Measurements from ENCODE around the gene SH3BGR. TPM values are rescaled to one million over a fixed set of nuclear protein-coding genes. Genes with fewer than 3 reads are reported as not detected.

The SH3BGR gene
- total RNA-seq, 1 experiment from 2014 or later = 2.9 TPM

GRCh38 chr21:39466584-39466983 is 14.8 kb downstream of the SH3BGR start:
- H3K27me3 ChIP-seq (replicated peaks; ENCODE audit: insufficient read depth, low read depth, low read length, poor library complexity) = no peaks in the 10 kb centered on the region
- intact Hi-C loops (cut with micrococcal nuclease; ENCODE audit: unreplicated experiment) = no loop called here
- POLR2A ChIA-PET (ENCODE audit: low non-redundant PET) = no interaction called here
- no peaks in the 10 kb centered on the region for H3K4me1 ChIP-seq (ENCODE audit: insufficient read depth, low read length, poor library complexity, severe bottlenecking)
- no peaks in the 10 kb centered on the region for H3K9me3 ChIP-seq (ENCODE audit: low read depth, low read length, poor library complexity, severe bottlenecking)
- BruUV-seq (replicated peaks) = no TSS peak
- DNase-seq (ENCODE audit: low spot score) = no peak
- H3K27ac ChIP-seq (ENCODE audit: low read depth, low read length, poor library complexity, severe bottlenecking) = no peak overlapping the region
- CTCF ChIA-PET = no interaction called here
- no peak overlapping the region for H3K4me3 ChIP-seq (ENCODE audit: low read depth, low read length, poor library complexity, severe bottlenecking)
- TF ChIP-seq CTCF (conservative IDR thresholded peaks at IDR 0.05; ENCODE audit: low read depth, low read length) (no peak), EZH2 (IDR thresholded peaks at IDR 0.05; ENCODE audit: borderline replicate concordance, low read depth, low read length, poor library complexity, severe bottlenecking) (no peak)
- H3K36me3 ChIP-seq (ENCODE audit: insufficient read depth, low read length, poor library complexity, severe bottlenecking) = no peaks in the 10 kb centered on the region

- CTCF ChIA-PET = no interaction called here
- no peaks in the 10 kb centered on the region for H3K36me3 ChIP-seq (ENCODE audit: insufficient read depth, low read length, poor library complexity, severe bottlenecking)
- intact Hi-C loops (cut with micrococcal nuclease; ENCODE audit: unreplicated experiment) = no loop called here
- no peaks in the 10 kb centered on the region for H3K4me1 ChIP-seq (ENCODE audit: insufficient read depth, low read length, poor library complexity, severe bottlenecking)
- TF ChIP-seq CTCF (conservative IDR thresholded peaks at IDR 0.05; ENCODE audit: low read depth, low read length) (no peak), EZH2 (IDR thresholded peaks at IDR 0.05; ENCODE audit: borderline replicate concordance, low read depth, low read length, poor library complexity, severe bottlenecking) (no peak)
- BruUV-seq (replicated peaks) = no TSS peak
- H3K4me3 ChIP-seq (ENCODE audit: low read depth, low read length, poor library complexity, severe bottlenecking) = no peak overlapping the region
- POLR2A ChIA-PET (ENCODE audit: low non-redundant PET) = no interaction called here
- no peaks in the 10 kb centered on the region for H3K27me3 ChIP-seq (replicated peaks; ENCODE audit: insufficient read depth, low read depth, low read length, poor library complexity)
- H3K27ac ChIP-seq (ENCODE audit: low read depth, low read length, poor library complexity, severe bottlenecking) = no peak overlapping the region
- DNase-seq (ENCODE audit: low spot score) = no peak
- no peaks in the 10 kb centered on the region for H3K9me3 ChIP-seq (ENCODE audit: low read depth, low read length, poor library complexity, severe bottlenecking)
Measured at GRCh38 chr21:39467746-39468145, 16.0 kb downstream of the SH3BGR start.

GRCh38 chr21:39468559-39468958 is 16.8 kb downstream of the SH3BGR start:
- no peak for DNase-seq (ENCODE audit: low spot score)
- ChIA-PET POLR2A (ENCODE audit: low non-redundant PET) (interaction anchor here (0.7 kb wide), 1 partner anchor 1544 kb away, joined by 4 read pairs; no protein-coding TSS in a partner anchor), CTCF (no interaction called here)

More at GRCh38 chr21:39468559-39468958, 16.8 kb downstream of the SH3BGR start:
- no peak for TF ChIP-seq EZH2 (IDR thresholded peaks at IDR 0.05; ENCODE audit: borderline replicate concordance, low read depth, low read length, poor library complexity, severe bottlenecking)
- no peak for TF ChIP-seq CTCF (conservative IDR thresholded peaks at IDR 0.05; ENCODE audit: low read depth, low read length)
- no peak overlapping the region for H3K4me3 ChIP-seq (ENCODE audit: low read depth, low read length, poor library complexity, severe bottlenecking)
- no peaks in the 10 kb centered on the region for H3K9me3 ChIP-seq (ENCODE audit: low read depth, low read length, poor library complexity, severe bottlenecking)
- intact Hi-C loops (cut with micrococcal nuclease; ENCODE audit: unreplicated experiment) = no loop called here
- BruUV-seq (replicated peaks) = no TSS peak
- no peaks in the 10 kb centered on the region for H3K27me3 ChIP-seq (replicated peaks; ENCODE audit: insufficient read depth, low read depth, low read length, poor library complexity)
- no peaks in the 10 kb centered on the region for H3K36me3 ChIP-seq (ENCODE audit: insufficient read depth, low read length, poor library complexity, severe bottlenecking)
- no peak overlapping the region for H3K27ac ChIP-seq (ENCODE audit: low read depth, low read length, poor library complexity, severe bottlenecking)
- no peaks in the 10 kb centered on the region for H3K4me1 ChIP-seq (ENCODE audit: insufficient read depth, low read length, poor library complexity, severe bottlenecking)
